Measurements from ENCODE around the gene NFE2. TPM values are rescaled to one million over a fixed set of nuclear protein-coding genes. Genes with fewer than 3 reads are reported as not detected.
"Not testable (repeated sequence)": the region's sequence is repeated elsewhere in the genome, so short reads cannot be mapped to it uniquely, and the experiment has no call there.

Gene NFE2
- total and polyA plus RNA-seq, 2 donors (not counting 3 experiments of a cell fraction or from before 2014, with no cell fraction given): not detected

DNA sequence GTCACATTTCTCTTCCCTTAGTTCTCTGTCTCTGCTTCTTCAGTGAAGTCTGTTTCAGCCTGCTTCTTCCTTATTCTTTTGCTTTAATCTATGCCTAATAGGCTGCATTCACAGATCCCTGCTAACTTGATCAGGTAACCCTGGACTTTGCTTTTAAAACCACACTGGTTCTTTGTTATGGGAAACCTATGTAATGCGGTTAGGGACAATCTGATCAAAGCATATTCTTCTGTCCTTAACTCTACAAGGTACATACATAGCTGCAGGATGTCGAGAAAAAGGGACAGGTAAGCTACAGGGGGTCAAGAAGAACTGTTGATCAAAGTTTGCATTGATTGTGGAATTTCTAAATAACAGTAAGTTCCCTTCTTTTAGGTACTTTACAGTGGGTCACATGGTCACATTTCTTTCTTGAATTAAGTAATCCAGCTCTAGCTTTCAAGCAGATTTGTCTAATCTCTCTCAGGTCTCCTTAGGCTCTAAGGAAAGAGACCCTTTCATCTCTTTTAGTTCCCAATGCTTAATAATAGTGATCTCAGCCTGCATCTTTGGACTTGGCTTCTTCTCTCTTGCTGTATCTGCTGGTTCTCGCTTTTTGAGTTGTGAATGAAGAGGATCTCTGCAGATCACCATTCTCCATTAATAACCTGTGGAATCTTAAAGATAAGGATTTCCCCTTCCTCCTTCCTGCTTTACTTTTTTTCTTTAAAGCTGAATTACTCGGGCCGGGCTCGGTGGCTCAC is 28.0 kb upstream of the NFE2 start:
- intact Hi-C loops (cut with micrococcal nuclease) (no loop called here), dilution Hi-C loops (cut with MboI; ENCODE audit: extremely low pct_ligation_motif_present, low sequenced_read_pairs) (no loop called here)
- Histone ChIP-seq H3K36me3 (ENCODE audit: control insufficient read depth in 2 of 2, extremely low read depth in 1 of 2, insufficient read depth in 2 of 2, low read length in 2 of 2) (no peaks in the 10 kb centered on the region), H4K20me1 (replicated peaks; ENCODE audit: control insufficient read depth, extremely low read depth, insufficient read depth, low read length) (no peaks in the 10 kb centered on the region), H3K27ac (ENCODE audit: insufficient read depth, low read depth, low read length) (no peak overlapping the region), H3K27me3 (ENCODE audit: control insufficient read depth in 2 of 2, insufficient read depth in 2 of 2, low read length in 2 of 2) (no peaks in the 10 kb centered on the region), H3K4me1 (ENCODE audit: control insufficient read depth, extremely low read depth, insufficient read depth, low read length) (peaks cover 30% of the 10 kb centered on the region), H3K4me2 (ENCODE audit: insufficient read depth, low read length) (no peak overlapping the region), H3K79me2 (ENCODE audit: control insufficient read depth, insufficient read depth, low read length) (peaks cover 51% of the 10 kb centered on the region), H3K9me3 (replicated peaks; ENCODE audit: control insufficient read depth, insufficient read depth, low read length) (no peaks in the 10 kb centered on the region), H3K9ac (replicated peaks; ENCODE audit: extremely low read depth, insufficient read depth, low read length) (no peak overlapping the region), H2AFZ (ENCODE audit: low read depth, low read length) (no peak overlapping the region), H3K4me3 (replicated peaks in 1 of 3; ENCODE audit: insufficient read depth in 1 of 3, low read depth in 1 of 3, low read length in 3 of 3) (no peak overlapping the region), H3K9me1 (replicated peaks; ENCODE audit: control insufficient read depth, extremely low read depth, insufficient read depth, low read length) (no peaks in the 10 kb centered on the region)
- FAIRE-seq (no peak), DNase-seq (ENCODE audit: low read depth, low spot score) (no peak)
- BruUV-seq (replicated peaks): no TSS peak
- CTCF ChIA-PET: interaction anchor here (0.7 to 1.6 kb wide), 5 partner anchors 9 to 77 kb away, joined by 3 to 5 read pairs (median 3); no protein-coding TSS in a partner anchor
- POLR2A ChIA-PET: no interaction called here
- no peak for TF ChIP-seq MYC (IDR thresholded peaks at IDR 0.05; ENCODE audit: low read depth, low read length)

DNA sequence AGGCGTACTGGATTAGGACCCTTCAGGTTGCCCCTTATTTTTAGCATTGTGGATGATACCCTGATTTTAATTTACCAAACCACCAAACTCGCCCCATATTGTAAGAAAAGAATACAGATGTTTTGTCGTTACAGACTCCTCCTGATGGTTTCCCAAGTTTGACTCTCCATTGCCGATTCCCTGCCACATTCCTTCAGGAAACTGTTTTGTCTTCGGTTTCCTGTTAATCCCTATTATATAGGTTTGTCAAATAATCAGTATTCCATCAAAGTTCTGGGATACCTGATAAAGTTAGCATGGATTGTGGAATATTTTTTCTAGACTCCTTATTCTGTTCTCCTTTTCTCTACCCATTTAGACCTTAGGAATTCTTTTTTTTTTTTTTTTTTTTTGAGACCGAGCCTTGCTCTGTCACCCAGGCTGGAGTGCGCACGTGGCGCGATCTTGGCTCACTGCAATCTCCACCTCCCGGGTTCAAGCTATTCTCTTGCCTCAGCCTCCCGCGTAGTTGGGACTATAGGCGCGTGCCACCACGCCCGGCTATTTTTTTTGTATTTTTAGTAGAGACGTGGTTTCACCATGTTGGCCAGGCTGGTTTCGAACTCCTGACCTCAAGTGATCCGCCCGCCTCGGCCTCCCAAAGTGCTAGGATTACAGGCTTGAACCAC is 24.8 kb upstream of the NFE2 start:
- dilution Hi-C loops (cut with MboI; ENCODE audit: extremely low pct_ligation_motif_present, low sequenced_read_pairs); H3K36me3 ChIP-seq (ENCODE audit: control insufficient read depth in 2 of 2, extremely low read depth in 1 of 2, insufficient read depth in 2 of 2, low read length in 2 of 2); H4K20me1 ChIP-seq (replicated peaks; ENCODE audit: control insufficient read depth, extremely low read depth, insufficient read depth, low read length); H3K27me3 ChIP-seq (ENCODE audit: control insufficient read depth in 2 of 2, insufficient read depth in 2 of 2, low read length in 2 of 2); H3K9me3 ChIP-seq (replicated peaks; ENCODE audit: control insufficient read depth, insufficient read depth, low read length); DNase-seq (ENCODE audit: low read depth, low spot score); H3K9me1 ChIP-seq (replicated peaks; ENCODE audit: control insufficient read depth, extremely low read depth, insufficient read depth, low read length): not testable (repeated sequence)
- intact Hi-C loops (cut with micrococcal nuclease): loop anchor here (1.0 to 2.0 kb wide), 4 partner anchors 34 to 67 kb away; partner anchors contain the start of genes CBX5 and HNRNPA1
- ChIA-PET POLR2A (interaction anchor here (0.6 to 1.4 kb wide), 6 partner anchors 9 to 60 kb away, joined by 5 to 15 read pairs (median 5); partner anchors contain the start of genes CBX5 and HNRNPA1), CTCF (interaction anchor here (0.6 to 2.3 kb wide), 39 partner anchors 9 to 1390 kb away, joined by 3 to 41 read pairs (median 7); partner anchors contain the start of genes BLOC1S1, CBX5, HNRNPA1 and NFE2)
- peaks cover 28% of the 10 kb centered on the region for H3K4me1 ChIP-seq (ENCODE audit: control insufficient read depth, extremely low read depth, insufficient read depth, low read length)
- TSS peak; percentile 66 for BruUV-seq (replicated peaks)
- H2AFZ ChIP-seq (ENCODE audit: low read depth, low read length): peak overlapping the region; percentile 2
- H3K9ac ChIP-seq (replicated peaks; ENCODE audit: extremely low read depth, insufficient read depth, low read length): peak overlapping the region; percentile 91
- peak overlapping the region; percentile 95 for H3K4me2 ChIP-seq (ENCODE audit: insufficient read depth, low read length)
- peak; percentile 24 for FAIRE-seq
- peaks cover 34% of the 10 kb centered on the region for H3K79me2 ChIP-seq (ENCODE audit: control insufficient read depth, insufficient read depth, low read length)
- peak overlapping the region; percentile 73 for H3K27ac ChIP-seq (ENCODE audit: insufficient read depth, low read depth, low read length)
- H3K4me3 ChIP-seq (replicated peaks in 1 of 3; ENCODE audit: insufficient read depth in 1 of 3, low read depth in 1 of 3, low read length in 3 of 3): peak overlapping the region; percentile 38 to 85 (median 67)
